K562 (cell line): Measurements from ENCODE around the gene OR51V1. TPM values are rescaled to one million over a fixed set of nuclear protein-coding genes. Genes with fewer than 3 reads are reported as not detected.

Experiments
- ARID1B ChIP-seq: fragments of 450-650 bp; IDR thresholded peaks from 2 replicates; pipeline ENCODE4 v1.6.1; 2016; ENCODE audit warnings: antibody characterized with exemption, mild to moderate bottlenecking, inconsistent platforms
- ATF4 ChIP-seq: fragments of 450-650 bp; formaldehyde crosslinking; IDR thresholded peaks from 2 replicates; pipeline ENCODE4 v1.4.0; 2022; ENCODE audit warnings: mild to moderate bottlenecking, moderate library complexity
- BRCA1 ChIP-seq, 2 experiments: fragments of 450-650 bp in 1 of 2; sonication (generic) in 1 of 2; formaldehyde crosslinking in 1 of 2; IDR thresholded peaks; 2 replicates each; pipeline versions ENCODE4 v1.5.0 to v1.6.1; 2017 to 2020; ENCODE audit warnings: mild to moderate bottlenecking in 1 of 2, missing genetic modification reagents in 1 of 2
- ELF1 ChIP-seq: fragments of 200-800 bp; sonication (Bioruptor generic); IDR thresholded peaks from 2 replicates; pipeline ENCODE4 v1.6.1; 2016; ENCODE audit warnings: missing genetic modification characterization, missing compliant biosample characterization
- HES1 ChIP-seq: fragments of 450-650 bp; IDR thresholded peaks from 2 replicates; pipeline ENCODE4 v1.6.1; 2016; ENCODE audit warnings: low read depth, mild to moderate bottlenecking, moderate library complexity
- HMBOX1 ChIP-seq: sonication (generic); IDR thresholded peaks from 2 replicates; pipeline ENCODE4 v1.6.1; 2016
- ILF3 ChIP-seq: fragments of 450-650 bp; IDR thresholded peaks from 2 replicates; pipeline ENCODE4 v1.6.1; 2018; ENCODE audit warnings: antibody characterized with exemption, mild to moderate bottlenecking, moderate library complexity, borderline replicate concordance
- MAFG ChIP-seq: fragments of 450-650 bp; conservative IDR thresholded peaks from 2 replicates; pipeline ENCODE4 v1.6.1; 2016; ENCODE audit warnings: missing genetic modification characterization, missing compliant biosample characterization
- MTA2 ChIP-seq: fragments of 450-650 bp; IDR thresholded peaks from 2 replicates; pipeline ENCODE4 v1.6.1; 2016; ENCODE audit warnings: low read depth
- NFIX ChIP-seq: fragments of 250-450 bp; sonication (Bioruptor Pico); IDR thresholded peaks from 2 replicates; pipeline ENCODE4 v1.4.0; 2020; ENCODE audit warnings: low read depth, mild to moderate bottlenecking, moderate library complexity
- PHF21A ChIP-seq: fragments of 450-650 bp; IDR thresholded peaks from 2 replicates; pipeline ENCODE4 v1.6.1; 2017; ENCODE audit warnings: low read depth, borderline replicate concordance
- PHF8 ChIP-seq: fragments of 200-600 bp; sonication (generic); IDR thresholded peaks from 2 replicates; pipeline ENCODE4 v1.6.1; 2012; ENCODE audit warnings: mixed run types, mild to moderate bottlenecking, inconsistent platforms, low read length, moderate library complexity, borderline replicate concordance
- POLR2A ChIP-seq: fragments of 450-650 bp; conservative IDR thresholded peaks from 2 replicates; pipeline ENCODE4 v1.6.1; 2016
- SMAD3 ChIP-seq: fragments of 450-650 bp; formaldehyde crosslinking; conservative IDR thresholded peaks from 2 replicates; pipeline ENCODE4 v1.4.0; 2020; ENCODE audit warnings: mild to moderate bottlenecking
- ZBED1 ChIP-seq: IDR thresholded peaks from 2 replicates; pipeline ENCODE4 v1.6.1; 2014
- ZNF197 ChIP-seq: fragments of 200-800 bp; sonication (Bioruptor generic); IDR thresholded peaks from 2 replicates; pipeline ENCODE4 v1.6.1; 2016; ENCODE audit warnings: low read depth, missing genetic modification characterization, missing compliant biosample characterization
- ZNF609 ChIP-seq: sonication (generic); formaldehyde crosslinking; IDR thresholded peaks from 2 replicates; pipeline ENCODE4 v1.8.1; 2023; ENCODE audit warnings: missing genetic modification reagents, mild to moderate bottlenecking, borderline replicate concordance
- ZNF766 ChIP-seq: fragments of 200-800 bp; sonication (Bioruptor generic); conservative IDR thresholded peaks from 2 replicates; pipeline ENCODE4 v1.6.1; 2016; ENCODE audit warnings: missing genetic modification characterization, missing compliant biosample characterization
- ZSCAN32 ChIP-seq: fragments of 450-650 bp; formaldehyde crosslinking; IDR thresholded peaks from 2 replicates; pipeline ENCODE4 v1.4.0; 2020; ENCODE audit warnings: mild to moderate bottlenecking, moderate library complexity
- polyA plus RNA-seq, 8 experiments: library from polyadenylated mRNA; depleted of rRNA in 4 of 8; stranded (reverse) in 5 of 8; unstranded in 3 of 8; fragments of >200 nt; fragmentation: Nextera tagmentation in 2 of 8; fragmentation: Illumina TruSeq in 1 of 8; extraction: Ambion mirVana in 2 of 8; extraction: Trizol in 1 of 8; gene quantifications; 2 replicates each; pipeline versions ENCODE4 v1.2.1 to v1.2.3, GENCODE V29; 2011 to 2014; ENCODE audit warnings: inconsistent platforms in 1 of 8, missing spikeins in 1 of 8
- total RNA-seq, 7 experiments: library from RNA; depleted of rRNA in 6 of 7; stranded (reverse); fragments of >200 nt in 6 of 7; fragmentation: Illumina TruSeq in 2 of 7; extraction: Trizol in 2 of 7; gene quantifications; 2 replicates each; pipeline versions ENCODE4 v1.2.1 to v1.2.3, GENCODE V29; 2011 to 2021; ENCODE audit warnings: low replicate concordance in 1 of 7
- TF ChIP-seq, protein P1 (sequence below): fragments of 250-450 bp; sonication (Bioruptor Pico); IDR thresholded peaks from 2 replicates; pipeline ENCODE4 v1.8.0; 2021; ENCODE audit warnings: mild to moderate bottlenecking, moderate library complexity

OR51V1 gene
- total and polyA plus RNA-seq, 9 of the 15 experiments (the other 6 are each of a cell fraction or from before 2014, with no cell fraction given), result not detected

DNA sequence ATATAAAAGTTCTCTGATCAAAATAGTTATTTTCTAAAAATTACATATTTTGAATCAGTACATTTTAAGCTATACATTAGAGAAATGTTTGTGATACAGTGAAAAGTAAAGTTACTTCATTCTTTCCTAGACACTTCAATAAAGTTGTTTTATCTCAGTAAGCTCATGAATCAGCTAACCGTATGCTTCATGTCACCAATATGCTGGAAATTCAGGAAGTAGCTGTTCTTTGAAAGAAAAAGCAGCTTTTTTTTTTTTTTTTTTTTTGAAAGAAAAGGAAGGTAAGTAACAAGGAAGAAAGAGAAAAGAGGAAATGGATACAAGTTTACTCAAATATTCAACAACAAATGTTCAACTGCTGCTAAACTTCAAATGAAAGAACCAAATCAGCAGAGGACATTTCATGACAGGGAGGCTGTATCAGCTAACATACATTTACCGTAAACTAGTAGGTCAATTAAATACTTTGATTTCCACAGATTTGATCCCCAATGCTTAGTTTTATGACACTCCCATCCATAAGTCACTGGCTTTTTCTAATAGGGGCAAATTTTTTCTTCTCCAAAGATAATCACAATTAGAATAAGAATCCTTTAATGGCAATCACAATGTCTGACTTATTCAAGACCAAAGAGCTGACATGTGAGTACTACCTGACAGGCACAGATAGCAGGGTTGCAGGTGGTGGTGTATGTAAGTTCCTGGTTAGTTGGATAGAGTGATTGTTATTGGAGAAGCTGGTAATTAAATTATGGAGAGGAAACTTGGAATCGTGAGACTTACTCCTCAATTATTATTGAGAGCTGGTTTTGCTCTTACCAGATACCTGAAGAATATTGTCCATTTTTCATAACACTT is 46.7 kb downstream of the OR51V1 start (continued):
- TF ChIP-seq ATF4 (CRISPR knock-in tag) (no peak), ZNF609 (no peak), ZNF197 (CRISPR knock-in tag) (no peak), HMBOX1 (peak; percentile 62), PHF21A (no peak), ARID1B (no peak; the same call in 1 of the 2 replicates), BRCA1 (IDR thresholded peaks at IDR 0.05) (no peak), BRCA1 (CRISPR knock-in tag; IDR thresholded peaks at IDR 0.05) (no peak), NFIX (CRISPR knock-in tag) (no peak), POLR2A (no peak), SMAD3 (CRISPR knock-in tag) (no peak), ZBED1 (no peak), PHF8 (no peak), MAFG (tag) (no peak), ILF3 (no peak), ELF1 (tag) (peak; percentile 66), MTA2 (no peak), HES1 (peak; percentile 53; the same call in 1 of the 2 replicates), ZNF766 (CRISPR knock-in tag) (no peak), ZSCAN32 (no peak)
- TF ChIP-seq, protein P1, sequence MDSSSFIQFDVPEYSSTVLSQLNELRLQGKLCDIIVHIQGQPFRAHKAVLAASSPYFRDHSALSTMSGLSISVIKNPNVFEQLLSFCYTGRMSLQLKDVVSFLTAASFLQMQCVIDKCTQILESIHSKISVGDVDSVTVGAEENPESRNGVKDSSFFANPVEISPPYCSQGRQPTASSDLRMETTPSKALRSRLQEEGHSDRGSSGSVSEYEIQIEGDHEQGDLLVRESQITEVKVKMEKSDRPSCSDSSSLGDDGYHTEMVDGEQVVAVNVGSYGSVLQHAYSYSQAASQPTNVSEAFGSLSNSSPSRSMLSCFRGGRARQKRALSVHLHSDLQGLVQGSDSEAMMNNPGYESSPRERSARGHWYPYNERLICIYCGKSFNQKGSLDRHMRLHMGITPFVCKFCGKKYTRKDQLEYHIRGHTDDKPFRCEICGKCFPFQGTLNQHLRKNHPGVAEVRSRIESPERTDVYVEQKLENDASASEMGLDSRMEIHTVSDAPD (CRISPR knock-in tag), result no peak
